ENCODE results near the gene NOL3. TPM values are rescaled to one million over a fixed set of nuclear protein-coding genes. Genes with fewer than 3 reads are reported as not detected.

Gene NOL3
- total and polyA plus RNA-seq, 2 of the 4 experiments (the other 2 are of a cell fraction): 6.1 to 17.2 TPM

GRCh38 chr16:67144943-67145342, 25.4 kb upstream of the NOL3 start:
- Histone ChIP-seq H3K27me3 (ENCODE audit: control insufficient read depth, insufficient read depth, low read length) (no peaks in the 10 kb centered on the region), H3K4me1 (ENCODE audit: control insufficient read depth, insufficient read depth, low read length) (no peaks in the 10 kb centered on the region), H2BK5ac (ENCODE audit: low read depth, low read length, poor library complexity, severe bottlenecking) (no peak overlapping the region), H3K4me2 (ENCODE audit: low read depth, low read length) (no peak overlapping the region), H3K9me3 (ENCODE audit: control insufficient read depth, insufficient read depth, low read length) (no peaks in the 10 kb centered on the region), H3K79me1 (ENCODE audit: low read depth in 1 of 2, low read length in 2 of 2) (peaks cover 0 to 24% of the 10 kb centered on the region in 2 experiments; a peak in 2 of 4 replicates), H3K27ac (ENCODE audit: insufficient read depth, low read length) (no peak overlapping the region), H4K5ac (ENCODE audit: low read depth, low read length) (no peak overlapping the region), H3K18ac (ENCODE audit: low read depth, low read length) (no peak overlapping the region), H4K8ac (ENCODE audit: low read depth in 2 of 2, low read length in 2 of 2) (no peak overlapping the region), H3K4ac (ENCODE audit: low read depth, low read length) (no peak overlapping the region), H3K56ac (ENCODE audit: extremely low read depth, insufficient read depth, low read length) (no peak overlapping the region), H3K9me1 (ENCODE audit: insufficient read depth, low read length) (peaks cover 4% of the 10 kb centered on the region; the same call in 1 of the 2 replicates), H4K20me1 (ENCODE audit: insufficient read depth, low read length) (peaks cover 7% of the 10 kb centered on the region; the same call in 1 of the 2 replicates), H2BK120ac (ENCODE audit: low read depth, low read length) (no peak overlapping the region), H3K4me3 (ENCODE audit: insufficient read depth, low read depth, low read length) (no peak overlapping the region), H3K9ac (ENCODE audit: low read depth, low read length) (no peak overlapping the region), H2BK15ac (ENCODE audit: low read depth, low read length) (no peak overlapping the region), H3K14ac (replicated peaks; ENCODE audit: low read depth, low read length) (no peak overlapping the region), H2AFZ (replicated peaks; ENCODE audit: low read length, poor library complexity) (no peak overlapping the region), H4K91ac (ENCODE audit: insufficient read depth, low read depth, low read length) (no peak overlapping the region), H3K36me3 (ENCODE audit: control insufficient read depth, insufficient read depth, low read length) (peaks cover 80% of the 10 kb centered on the region), H3K23ac (ENCODE audit: low read depth, low read length) (no peak overlapping the region), H2AK5ac (ENCODE audit: low read depth, low read length) (no peak overlapping the region), H2AK9ac (replicated peaks; ENCODE audit: low read depth, low read length, poor library complexity) (no peak overlapping the region), H2BK20ac (ENCODE audit: low read depth, low read length) (no peak overlapping the region)
- POLR2A ChIA-PET (ENCODE audit: unreplicated experiment): no interaction called here
- 100% methylated on average over 1 of the region's 2 CpGs; no CpG with 5 or more reads in 1 of the 2 experiments for WGBS, 2 experiments (ENCODE audit: extremely low coverage in 2 of 2, insufficient read length in 1 of 2)
- DNase-seq: no peak
- BruUV-seq (replicated peaks): no TSS peak
- CTCF ChIA-PET: no interaction called here
- ATAC-seq (ENCODE audit: low read depth): no peak
- TF ChIP-seq CTCF (conservative IDR thresholded peaks at IDR 0.05; ENCODE audit: low read depth, low read length): no peak
- TF ChIP-seq POLR2A (IDR thresholded peaks at IDR 0.05; ENCODE audit: low read depth, low read length): no peak
- TF ChIP-seq BHLHE40 (IDR thresholded peaks at IDR 0.05; ENCODE audit: low read depth, low read length): no peak
- TF ChIP-seq FOS (IDR thresholded peaks at IDR 0.05; ENCODE audit: low read depth, low read length): no peak
- TF ChIP-seq USF2 (IDR thresholded peaks at IDR 0.05; ENCODE audit: low read depth, low read length): no peak
- dilution Hi-C loops (cut with HindIII; ENCODE audit: low sequenced_read_pairs, unreplicated experiment) (no loop called here), intact Hi-C loops (cut with micrococcal nuclease) (no loop called here), in situ Hi-C loops (cut with MboI; ENCODE audit: low sequenced_read_pairs) (no loop called here)
